Anterior cingulate cortex (tissue), 58 donors: Measurements from ENCODE around the gene TMUB1.
A peak's percentile ranks its signal among the peaks of the same experiment; 100 is the strongest.

Experiments
- DNase-seq, 58 donors: peaks; one replicate each; lab custom pipeline; 2025; lab: John Stamatoyannopoulos, UW

TMUB1 gene

GRCh38 chr7:151107882-151108281 is 24.6 kb upstream of the TMUB1 start:
- no peak for DNase-seq

- peak in 4 of 58 donors; percentile 17 to 30 (median 22) for DNase-seq
Observed at GRCh38 chr7:151104411-151105235, 21.3 kb upstream of the TMUB1 start.

- DNase-seq, result no peak
Observed at GRCh38 chr7:151103973-151104372, 20.7 kb upstream of the TMUB1 start.

GRCh38 chr7:151102991-151103390 is 19.7 kb upstream of the TMUB1 start:
- DNase-seq, result no peak

GRCh38 chr7:151101621-151102396 is 18.5 kb upstream of the TMUB1 start:
- DNase-seq, result no peak

- no peak for DNase-seq
Observed at GRCh38 chr7:151100921-151101320, 17.6 kb upstream of the TMUB1 start.

- no peak for DNase-seq
Observed at GRCh38 chr7:151099486-151100211, 16.4 kb upstream of the TMUB1 start.

- peak in 14 of 58 donors; percentile 12 to 59 (median 26) for DNase-seq
Observed at GRCh38 chr7:151095828-151096475, 12.7 kb upstream of the TMUB1 start.

GRCh38 chr7:151095123-151095797 is 12.0 kb upstream of the TMUB1 start:
- DNase-seq, result peak in 3 of 58 donors; percentile 10 to 37 (median 22)

- no peak for DNase-seq
Observed at GRCh38 chr7:151094675-151095074, 11.4 kb upstream of the TMUB1 start.

GRCh38 chr7:151093748-151094147 is 10.5 kb upstream of the TMUB1 start:
- DNase-seq, result no peak

GRCh38 chr7:151091988-151092387 is 8.7 kb upstream of the TMUB1 start:
- no peak for DNase-seq

GRCh38 chr7:151091431-151091830 is 8.1 kb upstream of the TMUB1 start:
- DNase-seq, result no peak

GRCh38 chr7:151091003-151091402 is 7.7 kb upstream of the TMUB1 start:
- no peak for DNase-seq

GRCh38 chr7:151089893-151090730 is 6.8 kb upstream of the TMUB1 start:
- no peak for DNase-seq

- peak in 30 of 58 donors; percentile 4 to 59 (median 32) for DNase-seq
Observed at GRCh38 chr7:151088856-151089699, 5.8 kb upstream of the TMUB1 start.

GRCh38 chr7:151088019-151088855 is 4.9 kb upstream of the TMUB1 start:
- peak in 2 of 58 donors; percentile 26 to 33 for DNase-seq
